HCT116 (cell line): ENCODE data around the gene RAI14.
"Not testable (repeated sequence)": the region's sequence is repeated elsewhere in the genome, so short reads cannot be mapped to it uniquely, and the experiment has no call there.

Source experiments
- POLR2A ChIP-seq: IDR thresholded peaks from 2 replicates; pipeline ENCODE4 v1.7.0; 2011; ENCODE audit warnings: borderline replicate concordance; ENCODE audit not compliant: insufficient read depth, insufficient read length; ENCODE audit errors: extremely low read depth
- TF ChIP-seq, protein P1 (sequence below), 3 experiments: fragments of 200-600 bp in 1 of 3; sonication (generic) in 1 of 3; IDR thresholded peaks in 2 of 3; conservative IDR thresholded peaks in 1 of 3; 2 replicates each; pipeline ENCODE4 v1.5.1; 2012 to 2017; ENCODE audit warnings: low read depth in 2 of 3, low read length in 2 of 3, antibody characterized with exemption in 1 of 3, borderline replicate concordance in 1 of 3, control low read depth in 1 of 3, mild to moderate bottlenecking in 1 of 3, mixed read lengths in 1 of 3, mixed run types in 1 of 3, moderate library complexity in 1 of 3; ENCODE audit not compliant: insufficient read depth in 1 of 3

GRCh38 chr5:34701442-34701841 lies 45.3 kb downstream of the RAI14 start:
- not testable (repeated sequence) for TF ChIP-seq POLR2A
- TF ChIP-seq, protein P1, sequence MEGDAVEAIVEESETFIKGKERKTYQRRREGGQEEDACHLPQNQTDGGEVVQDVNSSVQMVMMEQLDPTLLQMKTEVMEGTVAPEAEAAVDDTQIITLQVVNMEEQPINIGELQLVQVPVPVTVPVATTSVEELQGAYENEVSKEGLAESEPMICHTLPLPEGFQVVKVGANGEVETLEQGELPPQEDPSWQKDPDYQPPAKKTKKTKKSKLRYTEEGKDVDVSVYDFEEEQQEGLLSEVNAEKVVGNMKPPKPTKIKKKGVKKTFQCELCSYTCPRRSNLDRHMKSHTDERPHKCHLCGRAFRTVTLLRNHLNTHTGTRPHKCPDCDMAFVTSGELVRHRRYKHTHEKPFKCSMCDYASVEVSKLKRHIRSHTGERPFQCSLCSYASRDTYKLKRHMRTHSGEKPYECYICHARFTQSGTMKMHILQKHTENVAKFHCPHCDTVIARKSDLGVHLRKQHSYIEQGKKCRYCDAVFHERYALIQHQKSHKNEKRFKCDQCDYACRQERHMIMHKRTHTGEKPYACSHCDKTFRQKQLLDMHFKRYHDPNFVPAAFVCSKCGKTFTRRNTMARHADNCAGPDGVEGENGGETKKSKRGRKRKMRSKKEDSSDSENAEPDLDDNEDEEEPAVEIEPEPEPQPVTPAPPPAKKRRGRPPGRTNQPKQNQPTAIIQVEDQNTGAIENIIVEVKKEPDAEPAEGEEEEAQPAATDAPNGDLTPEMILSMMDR (IDR thresholded peaks at IDR 0.05 in 2 of 3, conservative IDR thresholded peaks at IDR 0.05 in 1 of 3; ENCODE audit: borderline replicate concordance in 1 of 3, insufficient read depth in 1 of 3, low read depth in 2 of 3, low read length in 2 of 3), result not testable (repeated sequence)
